BLaER1 (cell line): Measurements from ENCODE around the gene IGSF9.

Experiments used
- H3K27ac ChIP-seq: shearing (Covaris generic); formaldehyde crosslinking; 2 replicates; pipeline ENCODE4 v1.8.1; 2022
- H3K27me3 ChIP-seq: shearing (Covaris generic); formaldehyde crosslinking; 2 replicates; pipeline ENCODE4 v1.8.1; 2022
- H3K36me3 ChIP-seq: shearing (Covaris generic); formaldehyde crosslinking; 2 replicates; pipeline ENCODE4 v1.8.1; 2022
- H3K4me1 ChIP-seq: shearing (Covaris generic); formaldehyde crosslinking; 2 replicates; pipeline ENCODE4 v1.8.1; 2022
- H3K4me2 ChIP-seq: shearing (Covaris generic); formaldehyde crosslinking; 2 replicates; pipeline ENCODE4 v1.8.1; 2022
- H3K4me3 ChIP-seq: shearing (Covaris generic); formaldehyde crosslinking; 2 replicates; pipeline ENCODE4 v1.8.1; 2022
- H3K9ac ChIP-seq: shearing (Covaris generic); formaldehyde crosslinking; 2 replicates; pipeline ENCODE4 v1.8.1; 2022
- H3K9me3 ChIP-seq: shearing (Covaris generic); formaldehyde crosslinking; 2 replicates; pipeline ENCODE4 v1.8.1; 2022
- H4K20me1 ChIP-seq: shearing (Covaris generic); formaldehyde crosslinking; 2 replicates; pipeline ENCODE4 v1.8.1; 2022
- Cebpa-rat ChIP-seq: shearing (Covaris generic); IDR thresholded peaks from 2 replicates; pipeline ENCODE4 v1.8.1; 2022

IGSF9 gene

GRCh38 chr1:159879136-159879535, 66.3 kb downstream of the IGSF9 start:
- H3K4me2 ChIP-seq: no peak overlapping the region
- no peak overlapping the region for H3K9ac ChIP-seq
- no peaks in the 10 kb centered on the region for H3K4me1 ChIP-seq
- TF ChIP-seq Cebpa-rat: no peak
- H4K20me1 ChIP-seq: no peaks in the 10 kb centered on the region
- no peaks in the 10 kb centered on the region for H3K27me3 ChIP-seq
- H3K9me3 ChIP-seq: no peaks in the 10 kb centered on the region
- no peak overlapping the region for H3K4me3 ChIP-seq
- H3K36me3 ChIP-seq: no peaks in the 10 kb centered on the region
- no peak overlapping the region for H3K27ac ChIP-seq

- Histone ChIP-seq H3K9me3 (no peaks in the 10 kb centered on the region), H3K4me3 (no peak overlapping the region), H4K20me1 (no peaks in the 10 kb centered on the region), H3K4me2 (no peak overlapping the region), H3K9ac (no peak overlapping the region), H3K36me3 (no peaks in the 10 kb centered on the region), H3K4me1 (no peaks in the 10 kb centered on the region), H3K27ac (no peak overlapping the region), H3K27me3 (no peaks in the 10 kb centered on the region)
- TF ChIP-seq Cebpa-rat: no peak
These were observed 67.5 kb downstream of the IGSF9 start for GRCh38 chr1:159877695-159878444.
